MM.1S (cell line): ENCODE results near the gene LLGL1.
"Not testable (repeated sequence)": the region's sequence is repeated elsewhere in the genome, so short reads cannot be mapped to it uniquely, and the experiment has no call there.

Source experiments
- CTCF ChIP-seq: fragments of 300-600 bp; sonication (generic); IDR thresholded peaks from 2 replicates; pipeline ENCODE4 v1.5.1; 2016; ENCODE audit warnings: antibody characterized with exemption, low read length, mixed read lengths
- EZH2 ChIP-seq: fragments of 300-600 bp; sonication (generic); optimal IDR thresholded peaks from 2 replicates; pipeline ENCODE3; 2017; ENCODE audit warnings: low read depth, mild to moderate bottlenecking, antibody characterized with exemption, low read length, mixed read lengths

GRCh38 chr17:18216906-18217305, 8.5 kb upstream of the LLGL1 start:
- TF ChIP-seq CTCF, EZH2: not testable (repeated sequence)
